ENCODE data around the gene NWD2.

- TF ChIP-seq YY1 (IDR thresholded peaks at IDR 0.05; ENCODE audit: insufficient read depth, insufficient read length) = no peak
- TF ChIP-seq SUZ12 (IDR thresholded peaks at IDR 0.05; ENCODE audit: extremely low read depth, insufficient read depth, insufficient read length) = no peak
- TF ChIP-seq ZNF274 (IDR thresholded peaks at IDR 0.05; ENCODE audit: low read depth, low read length) = no peak
Measured at GRCh38 chr4:37317104-37317643, 72.6 kb downstream of the NWD2 start.

Data from NT2/D1 (cell line).